K562 (cell line): ENCODE data around the gene ARID3A. TPM values are rescaled to one million over a fixed set of nuclear protein-coding genes. Genes with fewer than 3 reads are reported as not detected.
A peak's percentile ranks its signal among the peaks of the same experiment; 100 is the strongest.

Experiments
- CBFB ChIP-seq: sonication (generic); formaldehyde crosslinking; IDR thresholded peaks from 2 replicates; pipeline ENCODE4 v1.4.0; 2020; ENCODE audit warnings: mild to moderate bottlenecking, missing genetic modification reagents
- ETS2 ChIP-seq: IDR thresholded peaks from 2 replicates; pipeline ENCODE4 v1.6.1; 2016; ENCODE audit warnings: borderline replicate concordance, missing genetic modification characterization, mild to moderate bottlenecking, moderate library complexity, missing compliant biosample characterization; ENCODE audit not compliant: poor library complexity, severe bottlenecking
- FOXJ2 ChIP-seq: fragments of 200-800 bp; sonication (Bioruptor generic); IDR thresholded peaks from 2 replicates; pipeline ENCODE4 v1.6.1; 2016; ENCODE audit warnings: missing genetic modification characterization, missing compliant biosample characterization
- HSF4 ChIP-seq: fragments of 250-450 bp; sonication (Bioruptor Pico); IDR thresholded peaks from 2 replicates; pipeline ENCODE4 v2.1.2; 2022; ENCODE audit warnings: mild to moderate bottlenecking, moderate library complexity, borderline replicate concordance
- KAT7 ChIP-seq: sonication (generic); formaldehyde crosslinking; IDR thresholded peaks from 2 replicates; pipeline ENCODE4 v1.8.0; 2022; ENCODE audit warnings: missing genetic modification reagents, mild to moderate bottlenecking, borderline replicate concordance
- MXI1 ChIP-seq: IDR thresholded peaks from 2 replicates; pipeline ENCODE4 v1.6.1; 2011; ENCODE audit warnings: low read depth, mild to moderate bottlenecking, improper control_type of control experiment, low read length
- NCOA4 ChIP-seq: fragments of 450-650 bp; IDR thresholded peaks from 2 replicates; pipeline ENCODE4 v1.6.1; 2018; ENCODE audit warnings: mild to moderate bottlenecking; ENCODE audit not compliant: partially characterized antibody
- PHTF2 ChIP-seq: fragments of 250-450 bp; sonication (Bioruptor Pico); IDR thresholded peaks from 2 replicates; pipeline ENCODE4 v1.5.0; 2021; ENCODE audit warnings: mild to moderate bottlenecking
- SREBF2 ChIP-seq: sonication (generic); formaldehyde crosslinking; IDR thresholded peaks from 2 replicates; pipeline ENCODE4 v1.4.0; 2020; ENCODE audit warnings: mild to moderate bottlenecking, missing genetic modification reagents
- STAG1 ChIP-seq: sonication (generic); formaldehyde crosslinking; IDR thresholded peaks from 2 replicates; pipeline ENCODE4 v1.5.0; 2020; ENCODE audit warnings: missing genetic modification reagents, borderline replicate concordance
- SUPT5H ChIP-seq: fragments of 450-650 bp; IDR thresholded peaks from 2 replicates; pipeline ENCODE4 v1.6.1; 2016
- TEAD2 ChIP-seq: fragments of 450-650 bp; IDR thresholded peaks from 2 replicates; pipeline ENCODE4 v1.6.1; 2016; ENCODE audit warnings: missing genetic modification characterization, control low read depth, missing compliant biosample characterization
- XRCC3 ChIP-seq: fragments of 450-650 bp; IDR thresholded peaks from 2 replicates; pipeline ENCODE4 v1.6.1; 2017; ENCODE audit warnings: mild to moderate bottlenecking, moderate library complexity
- ZNF3 ChIP-seq: fragments of 250-450 bp; sonication (Bioruptor Pico); IDR thresholded peaks from 2 replicates; pipeline ENCODE4 v1.5.0; 2021; ENCODE audit warnings: mild to moderate bottlenecking, moderate library complexity
- polyA plus RNA-seq, 8 experiments: library from polyadenylated mRNA; depleted of rRNA in 4 of 8; stranded (reverse) in 5 of 8; unstranded in 3 of 8; fragments of >200 nt; fragmentation: Nextera tagmentation in 2 of 8; fragmentation: Illumina TruSeq in 1 of 8; extraction: Ambion mirVana in 2 of 8; extraction: Trizol in 1 of 8; gene quantifications; 2 replicates each; pipeline versions ENCODE4 v1.2.1 to v1.2.3, GENCODE V29; 2011 to 2014; ENCODE audit warnings: inconsistent platforms in 1 of 8, missing spikeins in 1 of 8
- total RNA-seq, 7 experiments: library from RNA; depleted of rRNA in 6 of 7; stranded (reverse); fragments of >200 nt in 6 of 7; fragmentation: Illumina TruSeq in 2 of 7; extraction: Trizol in 2 of 7; gene quantifications; 2 replicates each; pipeline versions ENCODE4 v1.2.1 to v1.2.3, GENCODE V29; 2011 to 2021; ENCODE audit warnings: low replicate concordance in 1 of 7
- TF ChIP-seq, protein P1 (sequence below): fragments of 250-450 bp; sonication (Bioruptor Pico); IDR thresholded peaks from 2 replicates; pipeline ENCODE4 v1.5.0; 2021
- TF ChIP-seq, protein P2 (sequence below), 2 experiments: fragments of 450-650 bp; IDR thresholded peaks; 2 replicates each; pipeline ENCODE4 v1.6.1; 2016; ENCODE audit warnings: mild to moderate bottlenecking in 2 of 2, borderline replicate concordance in 1 of 2, low read depth in 1 of 2, moderate library complexity in 1 of 2
- TF ChIP-seq, protein P3 (sequence below): sonication (generic); IDR thresholded peaks from 2 replicates; pipeline ENCODE4 v1.6.1; 2016

ARID3A gene
- total and polyA plus RNA-seq, 9 of the 15 experiments (the other 6 are each of a cell fraction or from before 2014, with no cell fraction given): 1.4 to 118 (median 31.2) TPM

DNA sequence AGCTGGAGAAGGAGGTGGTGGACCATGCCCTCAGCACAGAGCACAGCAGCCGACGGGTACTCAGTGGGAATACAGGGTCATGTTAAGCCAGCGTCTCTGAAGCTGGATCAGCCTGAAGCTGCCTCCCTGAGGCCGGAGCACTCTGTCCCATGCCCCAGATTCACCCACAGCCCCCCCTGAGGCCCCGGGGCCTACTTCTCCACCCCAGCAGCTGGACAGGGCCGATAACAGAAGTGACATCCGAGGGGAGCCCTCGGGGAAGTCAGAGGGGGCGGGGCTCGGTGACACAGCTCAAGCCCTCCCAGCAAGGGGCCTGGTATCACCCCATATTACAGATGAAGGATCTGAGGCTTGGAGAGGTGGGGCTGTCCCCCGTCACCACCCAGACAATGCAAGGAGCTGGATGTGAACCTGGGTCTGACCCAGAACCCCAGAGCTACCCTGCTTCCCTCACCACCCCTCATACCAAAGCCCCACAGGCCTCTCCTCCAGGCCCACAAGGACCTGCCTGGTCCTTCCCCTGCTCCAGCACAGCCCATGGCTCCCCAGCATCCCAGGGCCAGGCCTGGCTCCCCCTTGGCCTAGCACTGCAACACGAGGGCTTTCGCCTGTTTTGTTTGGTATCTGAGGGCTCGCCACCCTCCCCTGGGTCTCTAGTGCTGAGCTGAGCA, 18.5 kb upstream of the ARID3A start (continued):
- TF ChIP-seq ETS2 (tag): no peak
- no peak for TF ChIP-seq PHTF2
- no peak for TF ChIP-seq XRCC3
- TF ChIP-seq, protein P1, sequence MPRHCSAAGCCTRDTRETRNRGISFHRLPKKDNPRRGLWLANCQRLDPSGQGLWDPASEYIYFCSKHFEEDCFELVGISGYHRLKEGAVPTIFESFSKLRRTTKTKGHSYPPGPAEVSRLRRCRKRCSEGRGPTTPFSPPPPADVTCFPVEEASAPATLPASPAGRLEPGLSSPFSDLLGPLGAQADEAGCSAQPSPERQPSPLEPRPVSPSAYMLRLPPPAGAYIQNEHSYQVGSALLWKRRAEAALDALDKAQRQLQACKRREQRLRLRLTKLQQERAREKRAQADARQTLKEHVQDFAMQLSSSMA (CRISPR knock-in tag): no peak
- TF ChIP-seq TEAD2 (tag): no peak
- no peak for TF ChIP-seq NCOA4
- TF ChIP-seq HSF4: no peak
- TF ChIP-seq STAG1 (CRISPR knock-in tag): no peak
- TF ChIP-seq, protein P2, sequence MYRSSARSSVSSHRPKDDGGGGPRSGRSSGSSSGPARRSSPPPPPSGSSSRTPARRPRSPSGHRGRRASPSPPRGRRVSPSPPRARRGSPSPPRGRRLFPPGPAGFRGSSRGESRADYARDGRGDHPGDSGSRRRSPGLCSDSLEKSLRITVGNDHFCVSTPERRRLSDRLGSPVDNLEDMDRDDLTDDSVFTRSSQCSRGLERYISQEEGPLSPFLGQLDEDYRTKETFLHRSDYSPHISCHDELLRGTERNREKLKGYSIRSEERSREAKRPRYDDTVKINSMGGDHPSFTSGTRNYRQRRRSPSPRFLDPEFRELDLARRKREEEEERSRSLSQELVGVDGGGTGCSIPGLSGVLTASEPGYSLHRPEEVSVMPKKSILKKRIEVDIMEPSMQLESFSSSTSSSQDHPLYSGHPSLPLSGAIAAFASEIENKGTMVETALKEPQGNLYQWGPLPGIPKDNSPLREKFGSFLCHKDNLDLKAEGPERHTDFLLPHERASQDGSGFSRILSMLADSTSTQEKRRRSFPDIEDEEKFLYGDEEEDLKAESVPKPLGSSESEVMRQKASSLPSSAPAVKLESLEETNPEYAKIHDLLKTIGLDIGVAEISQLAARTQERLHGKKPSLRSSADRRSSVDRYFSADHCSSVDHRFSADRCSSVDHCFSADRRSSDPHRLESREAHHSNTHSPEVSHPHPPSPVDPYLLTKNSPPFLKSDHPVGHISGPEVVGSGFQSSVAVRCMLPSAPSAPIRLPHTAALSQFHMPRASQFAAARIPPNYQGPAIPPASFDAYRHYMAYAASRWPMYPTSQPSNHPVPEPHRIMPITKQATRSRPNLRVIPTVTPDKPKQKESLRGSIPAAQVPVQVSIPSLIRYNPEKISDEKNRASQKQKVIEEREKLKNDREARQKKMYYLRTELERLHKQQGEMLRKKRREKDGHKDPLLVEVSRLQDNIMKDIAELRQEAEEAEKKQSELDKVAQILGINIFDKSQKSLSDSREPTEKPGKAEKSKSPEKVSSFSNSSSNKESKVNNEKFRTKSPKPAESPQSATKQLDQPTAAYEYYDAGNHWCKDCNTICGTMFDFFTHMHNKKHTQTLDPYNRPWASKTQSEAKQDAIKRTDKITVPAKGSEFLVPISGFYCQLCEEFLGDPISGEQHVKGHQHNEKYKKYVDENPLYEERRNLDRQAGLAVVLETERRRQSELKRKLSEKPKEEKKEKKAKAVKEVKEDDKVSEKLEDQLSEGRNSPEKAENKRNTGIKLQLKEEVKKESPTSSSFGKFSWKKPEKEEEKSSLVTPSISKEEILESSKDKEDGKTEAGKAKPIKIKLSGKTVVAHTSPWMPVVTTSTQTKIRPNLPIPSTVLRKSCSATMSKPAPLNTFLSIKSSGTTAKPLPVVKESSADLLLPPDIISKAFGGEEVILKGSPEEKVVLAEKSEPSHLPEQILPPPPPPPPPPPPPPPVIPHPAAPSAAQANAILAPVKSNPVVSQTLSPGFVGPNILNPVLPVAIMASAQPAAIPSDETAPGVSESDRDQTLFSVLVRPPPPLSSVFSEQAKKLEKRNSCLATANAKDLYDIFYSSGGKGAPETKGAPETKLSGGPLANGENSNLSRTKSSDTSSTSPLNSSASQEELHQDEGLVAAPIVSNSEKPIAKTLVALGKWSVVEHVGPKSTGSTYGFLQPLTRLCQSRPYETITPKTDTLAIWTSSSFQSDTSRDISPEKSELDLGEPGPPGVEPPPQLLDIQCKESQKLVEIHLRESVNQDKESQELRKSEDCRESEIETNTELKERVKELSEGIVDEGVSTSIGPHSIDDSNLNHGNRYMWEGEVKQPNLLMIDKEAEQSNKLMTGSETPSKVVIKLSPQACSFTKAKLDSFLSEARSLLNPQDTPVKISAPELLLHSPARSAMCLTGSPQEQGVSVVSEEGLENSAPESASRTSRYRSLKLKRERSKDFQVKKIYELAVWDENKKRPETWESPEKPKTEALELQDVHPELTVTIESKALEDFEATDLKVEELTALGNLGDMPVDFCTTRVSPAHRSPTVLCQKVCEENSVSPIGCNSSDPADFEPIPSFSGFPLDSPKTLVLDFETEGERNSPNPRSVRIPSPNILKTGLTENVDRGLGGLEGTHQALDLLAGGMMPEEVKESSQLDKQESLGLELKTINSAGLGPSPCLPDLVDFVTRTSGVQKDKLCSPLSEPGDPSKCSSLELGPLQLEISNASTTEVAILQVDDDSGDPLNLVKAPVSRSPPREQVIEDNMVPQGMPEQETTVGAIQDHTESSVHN (IDR thresholded peaks at IDR 0.05; ENCODE audit: borderline replicate concordance in 1 of 2, low read depth in 1 of 2): peak in 1 of 2 experiments; percentile 78; a peak in 2 of 4 replicates
- no peak for TF ChIP-seq SREBF2 (CRISPR knock-in tag)
- no peak for TF ChIP-seq CBFB (CRISPR knock-in tag)
- no peak for TF ChIP-seq KAT7 (CRISPR knock-in tag)
- TF ChIP-seq FOXJ2 (tag): no peak
- TF ChIP-seq, protein P3, sequence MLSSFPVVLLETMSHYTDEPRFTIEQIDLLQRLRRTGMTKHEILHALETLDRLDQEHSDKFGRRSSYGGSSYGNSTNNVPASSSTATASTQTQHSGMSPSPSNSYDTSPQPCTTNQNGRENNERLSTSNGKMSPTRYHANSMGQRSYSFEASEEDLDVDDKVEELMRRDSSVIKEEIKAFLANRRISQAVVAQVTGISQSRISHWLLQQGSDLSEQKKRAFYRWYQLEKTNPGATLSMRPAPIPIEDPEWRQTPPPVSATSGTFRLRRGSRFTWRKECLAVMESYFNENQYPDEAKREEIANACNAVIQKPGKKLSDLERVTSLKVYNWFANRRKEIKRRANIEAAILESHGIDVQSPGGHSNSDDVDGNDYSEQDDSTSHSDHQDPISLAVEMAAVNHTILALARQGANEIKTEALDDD: no peak
- 0 out of 2 replicates have a peak, but pooled peaks have one; percentile 14 for TF ChIP-seq MXI1
- no peak for TF ChIP-seq ZNF3
- TF ChIP-seq SUPT5H: no peak
